LNCaP clone FGC (cell line): ENCODE data around the gene IRAK1.

Experiments
- DNase-seq: peaks from one replicate; pipeline ENCODE4 v3.0.0-alpha.2; 2011; ENCODE audit warnings: low read depth
- H3K4me3 ChIP-seq: 2 replicates; pipeline ENCODE4 v1.5.1; 2011; ENCODE audit warnings: mild to moderate bottlenecking, low read depth, low read length, control low read depth
- CTCF ChIP-seq: IDR thresholded peaks from 2 replicates; pipeline ENCODE4 v1.5.1; 2012; ENCODE audit warnings: mild to moderate bottlenecking; ENCODE audit not compliant: control insufficient read depth, insufficient read depth; ENCODE audit errors: extremely low read depth

IRAK1 gene

GRCh38 chrX:153963546-153963945, 56.2 kb downstream of the IRAK1 start:
- TF ChIP-seq CTCF: no peak
- no peak overlapping the region for H3K4me3 ChIP-seq
- no peak for DNase-seq

DNA sequence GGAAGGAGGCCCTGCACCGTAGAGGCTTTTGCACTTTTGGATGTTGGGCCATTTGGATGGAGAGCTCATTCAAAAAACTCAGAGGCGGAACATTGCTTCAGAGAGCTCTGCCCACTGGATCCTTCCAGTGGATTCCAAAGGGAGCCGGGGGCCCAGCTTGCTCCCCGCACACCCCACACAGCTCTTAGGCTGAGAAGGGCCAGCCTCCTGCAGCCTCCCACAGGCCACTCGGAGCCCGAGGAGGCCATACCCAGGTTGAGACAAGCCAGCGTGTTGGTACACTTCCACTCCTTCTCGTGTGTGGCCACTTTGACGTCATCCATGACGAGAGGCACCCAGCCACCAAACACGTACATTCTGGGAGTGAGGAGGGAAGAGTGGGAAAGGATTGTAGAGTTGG, 58.4 kb downstream of the IRAK1 start:
- H3K4me3 ChIP-seq: no peak overlapping the region
- no peak for DNase-seq
- TF ChIP-seq CTCF: no peak

DNA sequence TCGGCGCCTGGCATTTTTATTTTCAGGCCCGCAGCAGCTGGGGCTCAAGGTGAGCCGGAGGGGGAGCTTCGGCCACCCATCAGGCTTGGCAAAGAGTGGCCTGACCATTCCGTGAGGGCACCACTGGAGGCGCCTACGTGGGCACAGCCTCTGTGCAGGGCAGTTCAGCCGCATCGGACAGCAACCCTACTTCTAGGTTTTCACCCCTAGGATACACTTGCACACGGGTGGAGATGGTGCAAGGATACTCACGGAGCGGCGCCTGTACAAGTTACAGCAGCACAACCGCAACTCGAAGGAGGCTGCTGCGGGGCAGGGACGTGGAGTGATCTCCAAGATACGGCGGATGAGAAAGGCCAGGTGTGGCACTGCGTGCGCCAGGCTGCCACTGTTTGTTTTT, 58.9 kb downstream of the IRAK1 start:
- no peak for TF ChIP-seq CTCF
- DNase-seq: no peak
- H3K4me3 ChIP-seq: no peak overlapping the region
